ENCODE results near the gene LRCH1.

Gene LRCH1

GRCh38 chr13:46553521-46553885 lies 533 bp downstream of the LRCH1 start:
- no peaks in the 10 kb centered on the region for H3K27me3 ChIP-seq (replicated peaks)
- no peak for TF ChIP-seq CTCF (IDR thresholded peaks at IDR 0.05; ENCODE audit: low read depth, low read length, missing control alignments)
- peak overlapping the region; percentile 67 for H3K27ac ChIP-seq
- in situ Hi-C loops (cut with HindIII; ENCODE audit: low pct_ligation_motif_present, low sequenced_read_pairs), result no loop called here
- DNase-seq, result no peak
- no peaks in the 10 kb centered on the region for H3K36me3 ChIP-seq (replicated peaks)
- H3K4me3 ChIP-seq (ENCODE audit: low read depth, low read length), result peak overlapping the region; percentile 91

DNA sequence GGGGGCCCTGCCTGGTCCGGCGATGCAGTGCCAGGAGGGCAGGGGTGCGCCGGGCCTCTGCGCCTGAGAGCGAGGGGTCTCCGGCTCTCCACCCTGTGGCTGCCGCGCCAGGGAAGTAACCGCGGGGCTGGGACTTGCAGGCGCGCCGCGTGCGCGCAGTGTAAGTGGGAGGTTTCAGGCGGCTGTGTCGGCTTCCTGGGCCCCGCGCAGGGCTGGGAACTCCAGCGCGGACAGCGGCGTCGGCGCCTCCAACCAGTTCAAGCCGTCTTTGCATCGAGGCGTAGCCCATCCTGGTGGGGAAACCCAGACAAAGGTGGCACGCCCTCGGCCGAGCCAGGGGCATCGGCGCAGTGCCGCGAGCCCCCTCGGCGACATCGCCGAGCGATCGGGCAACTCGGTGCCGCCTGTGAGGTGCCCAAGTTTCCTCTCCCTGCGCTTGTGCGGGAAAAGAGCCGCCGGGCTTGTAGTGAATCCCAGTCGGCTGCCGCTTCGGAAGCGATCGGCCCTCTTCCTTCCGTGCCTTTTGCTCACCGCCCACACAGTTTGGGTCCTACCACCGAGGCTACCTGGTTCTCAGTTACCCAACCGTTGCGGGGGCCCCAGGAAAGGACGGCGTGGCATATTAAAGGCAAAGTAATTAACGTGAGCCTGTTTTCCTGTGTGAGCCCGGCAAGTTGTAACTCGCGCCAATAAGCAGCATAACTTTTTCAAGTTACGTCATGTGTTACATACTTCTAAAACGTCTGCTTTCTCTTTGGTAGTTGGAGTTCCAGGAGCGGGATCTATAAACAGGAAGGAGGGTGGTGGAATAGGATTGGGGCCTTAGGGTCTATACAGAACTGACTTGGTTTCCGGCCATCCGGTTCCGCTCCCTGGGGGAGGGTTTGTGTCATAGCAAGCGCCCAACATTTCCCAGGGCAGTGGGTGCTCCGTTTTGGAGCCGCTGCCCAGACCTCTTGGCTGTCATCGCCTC lies 1.2 kb downstream of the LRCH1 start:
- Histone ChIP-seq H3K27me3 (replicated peaks) (no peaks in the 10 kb centered on the region), H3K4me3 (ENCODE audit: low read depth, low read length) (peak overlapping the region; percentile 91), H3K27ac (peak overlapping the region; percentile 67), H3K36me3 (replicated peaks) (no peaks in the 10 kb centered on the region)
- in situ Hi-C loops (cut with HindIII; ENCODE audit: low pct_ligation_motif_present, low sequenced_read_pairs), result no loop called here
- peak; percentile 44 for TF ChIP-seq CTCF (IDR thresholded peaks at IDR 0.05; ENCODE audit: low read depth, low read length, missing control alignments)
- DNase-seq, result peak; percentile 78

- H3K27ac ChIP-seq, result peak overlapping the region; percentile 67
- no peak for DNase-seq
- in situ Hi-C loops (cut with HindIII; ENCODE audit: low pct_ligation_motif_present, low sequenced_read_pairs), result no loop called here
- peak overlapping the region; percentile 91 for H3K4me3 ChIP-seq (ENCODE audit: low read depth, low read length)
- H3K27me3 ChIP-seq (replicated peaks), result no peaks in the 10 kb centered on the region
- H3K36me3 ChIP-seq (replicated peaks), result no peaks in the 10 kb centered on the region
- TF ChIP-seq CTCF (IDR thresholded peaks at IDR 0.05; ENCODE audit: low read depth, low read length, missing control alignments), result no peak
Observed at GRCh38 chr13:46554951-46555350, 2.0 kb downstream of the LRCH1 start.

- no peaks in the 10 kb centered on the region for H3K36me3 ChIP-seq (replicated peaks)
- no peak overlapping the region for H3K4me3 ChIP-seq (ENCODE audit: low read depth, low read length)
- H3K27ac ChIP-seq, result no peak overlapping the region
- TF ChIP-seq CTCF (IDR thresholded peaks at IDR 0.05; ENCODE audit: low read depth, low read length, missing control alignments), result no peak
- H3K27me3 ChIP-seq (replicated peaks), result no peaks in the 10 kb centered on the region
- DNase-seq, result no peak
- in situ Hi-C loops (cut with HindIII; ENCODE audit: low pct_ligation_motif_present, low sequenced_read_pairs), result no loop called here
Observed at GRCh38 chr13:46555722-46556417, 2.9 kb downstream of the LRCH1 start.

GRCh38 chr13:46556418-46556779 lies 3.4 kb downstream of the LRCH1 start:
- no peak overlapping the region for H3K27ac ChIP-seq
- TF ChIP-seq CTCF (IDR thresholded peaks at IDR 0.05; ENCODE audit: low read depth, low read length, missing control alignments), result no peak
- in situ Hi-C loops (cut with HindIII; ENCODE audit: low pct_ligation_motif_present, low sequenced_read_pairs), result no loop called here
- H3K27me3 ChIP-seq (replicated peaks), result no peaks in the 10 kb centered on the region
- no peaks in the 10 kb centered on the region for H3K36me3 ChIP-seq (replicated peaks)
- H3K4me3 ChIP-seq (ENCODE audit: low read depth, low read length), result no peak overlapping the region
- no peak for DNase-seq

All from brain microvascular endothelial cell (primary cell).